ENCODE results near the gene TOMM20.

The TOMM20 gene

GRCh38 chr1:235156740-235157139 is 28.1 kb upstream of the TOMM20 start:
- Histone ChIP-seq H3K36me3 (peaks cover 42% of the 10 kb centered on the region), H3K9me3 (no peaks in the 10 kb centered on the region), H3K27me3 (no peaks in the 10 kb centered on the region), H3K4me1 (ENCODE audit: control insufficient read depth in 1 of 2, insufficient read depth in 1 of 2, low read depth in 1 of 2, low read length in 1 of 2) (peaks cover 13 to 15% of the 10 kb centered on the region in 2 experiments), H3K27ac (no peak overlapping the region), H3K4me3 (ENCODE audit: low read depth in 1 of 2, low read length in 1 of 2) (no peak overlapping the region)
- TF ChIP-seq CTCF (IDR thresholded peaks at IDR 0.05): no peak

- Histone ChIP-seq H3K36me3 (peaks cover 47% of the 10 kb centered on the region), H3K27me3 (no peaks in the 10 kb centered on the region), H3K4me1 (ENCODE audit: control insufficient read depth in 1 of 2, insufficient read depth in 1 of 2, low read depth in 1 of 2, low read length in 1 of 2) (peaks cover 10 to 11% of the 10 kb centered on the region in 2 experiments), H3K9me3 (no peaks in the 10 kb centered on the region), H3K4me3 (ENCODE audit: low read depth in 1 of 2, low read length in 1 of 2) (no peak overlapping the region), H3K27ac (no peak overlapping the region)
- TF ChIP-seq CTCF (IDR thresholded peaks at IDR 0.05): no peak
Measured at GRCh38 chr1:235156265-235156664, 27.6 kb upstream of the TOMM20 start.

GRCh38 chr1:235152235-235152634 is 23.6 kb upstream of the TOMM20 start:
- Histone ChIP-seq H3K27me3 (no peaks in the 10 kb centered on the region), H3K4me3 (ENCODE audit: low read depth in 1 of 2, low read length in 1 of 2) (no peak overlapping the region), H3K4me1 (ENCODE audit: control insufficient read depth in 1 of 2, insufficient read depth in 1 of 2, low read depth in 1 of 2, low read length in 1 of 2) (no peaks in the 10 kb centered on the region), H3K9me3 (no peaks in the 10 kb centered on the region), H3K27ac (no peak overlapping the region), H3K36me3 (peaks cover 74% of the 10 kb centered on the region)
- no peak for TF ChIP-seq CTCF (IDR thresholded peaks at IDR 0.05)

GRCh38 chr1:235151033-235151432 is 22.4 kb upstream of the TOMM20 start:
- Histone ChIP-seq H3K27me3 (no peaks in the 10 kb centered on the region), H3K4me3 (ENCODE audit: low read depth in 1 of 2, low read length in 1 of 2) (no peak overlapping the region), H3K36me3 (peaks cover 74% of the 10 kb centered on the region), H3K4me1 (ENCODE audit: control insufficient read depth in 1 of 2, insufficient read depth in 1 of 2, low read depth in 1 of 2, low read length in 1 of 2) (no peaks in the 10 kb centered on the region), H3K9me3 (no peaks in the 10 kb centered on the region), H3K27ac (no peak overlapping the region)
- TF ChIP-seq CTCF (IDR thresholded peaks at IDR 0.05): no peak

GRCh38 chr1:235149824-235150223 is 21.2 kb upstream of the TOMM20 start:
- no peak for TF ChIP-seq CTCF (IDR thresholded peaks at IDR 0.05)
- H3K36me3 ChIP-seq: peaks cover 83% of the 10 kb centered on the region
- H3K27ac ChIP-seq: no peak overlapping the region
- H3K4me3 ChIP-seq (ENCODE audit: low read depth in 1 of 2, low read length in 1 of 2): no peak overlapping the region
- no peaks in the 10 kb centered on the region for H3K27me3 ChIP-seq
- H3K9me3 ChIP-seq: no peaks in the 10 kb centered on the region
- no peaks in the 10 kb centered on the region for H3K4me1 ChIP-seq (ENCODE audit: control insufficient read depth in 1 of 2, insufficient read depth in 1 of 2, low read depth in 1 of 2, low read length in 1 of 2)

GRCh38 chr1:235147269-235147668 is 18.6 kb upstream of the TOMM20 start:
- no peaks in the 10 kb centered on the region for H3K4me1 ChIP-seq (ENCODE audit: control insufficient read depth in 1 of 2, insufficient read depth in 1 of 2, low read depth in 1 of 2, low read length in 1 of 2)
- H3K4me3 ChIP-seq (ENCODE audit: low read depth in 1 of 2, low read length in 1 of 2): no peak overlapping the region
- H3K36me3 ChIP-seq: peaks cover 90% of the 10 kb centered on the region
- TF ChIP-seq CTCF (IDR thresholded peaks at IDR 0.05): no peak
- no peak overlapping the region for H3K27ac ChIP-seq
- no peaks in the 10 kb centered on the region for H3K9me3 ChIP-seq
- H3K27me3 ChIP-seq: no peaks in the 10 kb centered on the region
